A673 (cell line): ENCODE data around the gene PLET1. TPM values are rescaled to one million over a fixed set of nuclear protein-coding genes. Genes with fewer than 3 reads are reported as not detected.

Experiments used
- BruUV-seq: library from RNA; stranded (reverse); fragments of 400-500 nt; replicated peaks from 2 replicates; lab custom pipeline; 2021; lab: Mats Ljungman, UMichigan
- CTCF ChIA-PET: fragments of 300-600 bp; sonication (Branson Sonifier 250); formaldehyde crosslinking; loops from one replicate; lab custom pipeline; 2022; ENCODE audit warnings: antibody characterized with exemption; lab: Charles Lee
- POLR2A ChIA-PET: fragments of 300-600 bp; sonication (Branson Sonifier 250); formaldehyde crosslinking; loops from one replicate; lab custom pipeline; 2022; ENCODE audit warnings: antibody characterized with exemption; ENCODE audit not compliant: low non-redundant PET; lab: Charles Lee
- DNase-seq: peaks from one replicate; pipeline ENCODE4 v3.0.0-alpha.2; 2015; ENCODE audit warnings: low spot score
- H3K27ac ChIP-seq: fragments of 200-600 bp; sonication (generic); 2 replicates; pipeline ENCODE4 v1.5.1; 2016; ENCODE audit warnings: mixed run types, low read depth, mild to moderate bottlenecking, mixed read lengths, antibody characterized with exemption, low read length; ENCODE audit not compliant: poor library complexity, severe bottlenecking
- H3K27me3 ChIP-seq: fragments of 200-600 bp; sonication (generic); replicated peaks from 2 replicates; pipeline ENCODE4 v1.6.1; 2017; ENCODE audit warnings: mixed run types, low read depth, mild to moderate bottlenecking, mixed read lengths, antibody characterized with exemption, low read length; ENCODE audit not compliant: insufficient read depth, poor library complexity
- H3K36me3 ChIP-seq: fragments of 200-600 bp; sonication (generic); 2 replicates; pipeline ENCODE4 v1.6.1; 2016; ENCODE audit warnings: mixed run types, mild to moderate bottlenecking, mixed read lengths, antibody characterized with exemption, low read length; ENCODE audit not compliant: insufficient read depth, poor library complexity, severe bottlenecking
- H3K4me1 ChIP-seq: fragments of 200-600 bp; sonication (generic); 2 replicates; pipeline ENCODE4 v1.6.1; 2017; ENCODE audit warnings: mixed run types, mild to moderate bottlenecking, mixed read lengths, antibody characterized with exemption, low read length; ENCODE audit not compliant: insufficient read depth, poor library complexity, severe bottlenecking
- H3K4me3 ChIP-seq: fragments of 200-600 bp; sonication (generic); 2 replicates; pipeline ENCODE4 v1.5.1; 2016; ENCODE audit warnings: low read depth, mixed run types, mild to moderate bottlenecking, mixed read lengths, low read length; ENCODE audit not compliant: poor library complexity, severe bottlenecking
- H3K9me3 ChIP-seq: fragments of 200-600 bp; sonication (generic); 2 replicates; pipeline ENCODE4 v1.6.1; 2016; ENCODE audit warnings: mixed run types, low read depth, mild to moderate bottlenecking, mixed read lengths, antibody characterized with exemption, low read length; ENCODE audit not compliant: poor library complexity, severe bottlenecking
- CTCF ChIP-seq: fragments of 300-800, 200-600 bp; sonication (generic); conservative IDR thresholded peaks from 2 replicates; pipeline ENCODE4 v1.5.1; 2017; ENCODE audit warnings: low read depth, mild to moderate bottlenecking, antibody characterized with exemption, low read length, moderate library complexity, mixed read lengths
- EZH2 ChIP-seq: fragments of 200-600 bp; sonication (generic); IDR thresholded peaks from 2 replicates; pipeline ENCODE4 v1.6.1; 2017; ENCODE audit warnings: borderline replicate concordance, low read depth, mild to moderate bottlenecking, mixed read lengths, antibody characterized with exemption, low read length; ENCODE audit not compliant: poor library complexity, severe bottlenecking
- intact Hi-C: fragments of 100-400 bp; cut with micrococcal nuclease; formaldehyde crosslinking; loops from one replicate; pipeline ENCODE4 v1.10.0; 2022; ENCODE audit not compliant: unreplicated experiment
- total RNA-seq: library from RNA; stranded (reverse); gene quantifications from 2 replicates; pipeline ENCODE4 v1.2.3, GENCODE V29; 2021

PLET1 gene
- total RNA-seq, 1 experiment from 2014 or later = not detected

- ChIA-PET CTCF (interaction anchor here (3.4 kb wide), 1 partner anchor 58 kb away, joined by 32 read pairs; no protein-coding TSS in a partner anchor), POLR2A (no interaction called here)
- H3K4me1 ChIP-seq = peaks cover 32% of the 10 kb centered on the region
- no peaks in the 10 kb centered on the region for H3K27me3 ChIP-seq
- no TSS peak for BruUV-seq
- no peaks in the 10 kb centered on the region for H3K9me3 ChIP-seq
- intact Hi-C loops = loop anchor here (10.0 kb wide), 1 partner anchor 332 kb away; no protein-coding TSS in a partner anchor
- no peaks in the 10 kb centered on the region for H3K36me3 ChIP-seq
- DNase-seq = no peak
- H3K4me3 ChIP-seq = no peak overlapping the region
- TF ChIP-seq CTCF (no peak), EZH2 (no peak)
- H3K27ac ChIP-seq = peak overlapping the region; percentile 52
Measured at GRCh38 chr11:112222303-112222702, 38.4 kb downstream of the PLET1 start.

- intact Hi-C loops = loop anchor here (1.0 to 10.0 kb wide), 3 partner anchors 333 to 1067 kb away; no protein-coding TSS in a partner anchor
- Histone ChIP-seq H3K4me3 (no peak overlapping the region), H3K27ac (peak overlapping the region; percentile 52), H3K27me3 (no peaks in the 10 kb centered on the region), H3K36me3 (no peaks in the 10 kb centered on the region), H3K9me3 (no peaks in the 10 kb centered on the region), H3K4me1 (peaks cover 29% of the 10 kb centered on the region)
- DNase-seq = peak; percentile 72
- ChIA-PET POLR2A (interaction anchor here (0.6 to 0.7 kb wide), 2 partner anchors 242 to 400 kb away, joined by 4 read pairs; no protein-coding TSS in a partner anchor), CTCF (interaction anchor here (0.6 to 3.4 kb wide), 3 partner anchors 59 to 908 kb away, joined by 3 to 32 read pairs (median 3); no protein-coding TSS in a partner anchor)
- TF ChIP-seq EZH2 (no peak), CTCF (no peak)
- BruUV-seq = no TSS peak
Measured at GRCh38 chr11:112221274-112221835, 39.3 kb downstream of the PLET1 start.

GRCh38 chr11:112219476-112220232, 41.0 kb downstream of the PLET1 start:
- no peak overlapping the region for H3K4me3 ChIP-seq
- no peaks in the 10 kb centered on the region for H3K9me3 ChIP-seq
- no TSS peak for BruUV-seq
- peaks cover 27% of the 10 kb centered on the region for H3K4me1 ChIP-seq
- peak; percentile 90 for DNase-seq
- no peaks in the 10 kb centered on the region for H3K36me3 ChIP-seq
- no peaks in the 10 kb centered on the region for H3K27me3 ChIP-seq
- ChIA-PET POLR2A (interaction anchor here (0.6 kb wide), 1 partner anchor 59 kb away, joined by 3 read pairs; no protein-coding TSS in a partner anchor), CTCF (interaction anchor here (0.6 to 3.4 kb wide), 4 partner anchors 38 to 61 kb away, joined by 3 to 32 read pairs (median 6); no protein-coding TSS in a partner anchor)
- peak; percentile 90 for TF ChIP-seq CTCF
- TF ChIP-seq EZH2 = no peak
- H3K27ac ChIP-seq = no peak overlapping the region
- intact Hi-C loops = loop anchor here (1.0 to 10.0 kb wide), 3 partner anchors 61 to 1069 kb away; no protein-coding TSS in a partner anchor
